ENCODE measurements around the gene PAK6. TPM values are rescaled to one million over a fixed set of nuclear protein-coding genes. Genes with fewer than 3 reads are reported as not detected.

PAK6 gene
- total RNA-seq, 1 donor from 2014 or later: not detected

- Mint-ChIP-seq H3K9me3 (ENCODE audit: unreplicated experiment) (no peaks in the 10 kb centered on the region), H3K27me3 (ENCODE audit: unreplicated experiment) (peaks cover 22% of the 10 kb centered on the region), H3K27ac (ENCODE audit: unreplicated experiment) (no peak overlapping the region), H3K4me1 (ENCODE audit: low read depth, unreplicated experiment) (peaks cover 2% of the 10 kb centered on the region), H3K36me3 (ENCODE audit: unreplicated experiment) (no peaks in the 10 kb centered on the region), H3K4me3 (ENCODE audit: unreplicated experiment) (peak overlapping the region; percentile 55)
- TF ChIP-seq CTCF (IDR thresholded peaks at IDR 0.05; ENCODE audit: partially characterized antibody, unreplicated experiment): no peak
- no peak for DNase-seq
Observed at GRCh38 chr15:40281057-40281800, 42.4 kb downstream of the PAK6 start.

DNA sequence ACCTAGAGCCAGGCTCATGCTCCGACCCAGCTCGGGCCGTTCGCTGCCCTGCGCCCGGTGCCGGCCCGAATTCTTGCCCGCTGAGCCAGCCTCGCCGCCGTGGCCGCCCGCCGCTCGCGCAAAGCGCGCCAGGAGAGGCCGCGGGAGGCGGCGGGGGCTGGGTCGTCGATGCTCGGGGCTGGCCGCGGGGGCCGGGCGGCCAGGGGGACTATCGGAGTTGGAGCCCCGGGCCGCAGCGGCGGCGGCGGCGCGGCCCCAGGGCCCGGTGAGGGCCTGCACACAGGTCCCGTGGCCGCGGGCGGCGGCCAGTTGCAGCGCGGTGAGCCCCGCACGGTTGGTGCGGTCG lies 42.9 kb downstream of the PAK6 start:
- TF ChIP-seq CTCF (IDR thresholded peaks at IDR 0.05; ENCODE audit: partially characterized antibody, unreplicated experiment): no peak
- Mint-ChIP-seq H3K9me3 (ENCODE audit: unreplicated experiment) (no peaks in the 10 kb centered on the region), H3K4me1 (ENCODE audit: low read depth, unreplicated experiment) (no peaks in the 10 kb centered on the region), H3K27ac (ENCODE audit: unreplicated experiment) (no peak overlapping the region), H3K27me3 (ENCODE audit: unreplicated experiment) (peaks cover 22% of the 10 kb centered on the region), H3K36me3 (ENCODE audit: unreplicated experiment) (no peaks in the 10 kb centered on the region), H3K4me3 (ENCODE audit: unreplicated experiment) (no peak overlapping the region)
- DNase-seq: no peak

DNA sequence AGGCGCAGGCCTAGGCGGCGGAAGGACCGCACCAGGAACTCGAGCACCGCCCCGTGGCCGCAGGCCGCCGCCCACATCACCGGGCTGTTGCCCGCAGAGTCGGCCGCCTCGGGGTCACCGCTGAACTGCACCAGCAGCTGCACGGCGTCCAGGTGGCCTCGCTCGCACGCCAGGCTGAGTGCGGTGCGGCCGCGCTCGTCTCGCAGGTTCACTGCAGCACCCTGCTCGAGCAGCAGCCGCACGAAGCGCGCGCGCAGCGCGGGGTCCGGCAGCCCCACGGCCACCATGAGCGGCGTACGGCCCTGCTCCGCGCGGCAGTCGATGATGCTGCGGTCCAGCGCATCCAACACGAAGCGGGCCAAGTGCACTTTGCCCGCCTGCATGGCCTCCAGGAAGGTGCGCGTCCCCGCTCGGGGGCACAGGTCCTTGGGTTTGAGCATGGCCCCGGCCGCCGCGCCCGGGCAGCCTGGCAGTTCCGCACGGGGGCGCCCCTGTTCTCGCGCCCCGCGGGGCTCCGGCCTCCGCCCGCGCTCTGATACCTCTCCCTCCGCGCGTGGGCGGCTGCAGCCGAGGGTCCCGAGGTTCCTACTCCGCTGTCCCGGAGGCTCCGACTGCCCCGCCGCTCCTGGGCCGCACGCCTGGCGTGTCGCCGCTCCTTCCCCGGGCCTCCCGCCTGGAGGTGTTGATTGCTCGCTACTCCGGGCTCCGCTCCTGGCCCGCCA lies 43.4 kb downstream of the PAK6 start:
- Mint-ChIP-seq H3K36me3 (ENCODE audit: unreplicated experiment) (no peaks in the 10 kb centered on the region), H3K27me3 (ENCODE audit: unreplicated experiment) (peaks cover 22% of the 10 kb centered on the region), H3K4me1 (ENCODE audit: low read depth, unreplicated experiment) (no peaks in the 10 kb centered on the region), H3K4me3 (ENCODE audit: unreplicated experiment) (no peak overlapping the region), H3K9me3 (ENCODE audit: unreplicated experiment) (no peaks in the 10 kb centered on the region), H3K27ac (ENCODE audit: unreplicated experiment) (no peak overlapping the region)
- DNase-seq: peak; percentile 79
- peak; percentile 40 for TF ChIP-seq CTCF (IDR thresholded peaks at IDR 0.05; ENCODE audit: partially characterized antibody, unreplicated experiment)

- Mint-ChIP-seq H3K36me3 (ENCODE audit: unreplicated experiment) (no peaks in the 10 kb centered on the region), H3K4me1 (ENCODE audit: low read depth, unreplicated experiment) (no peaks in the 10 kb centered on the region), H3K4me3 (ENCODE audit: unreplicated experiment) (no peak within 1 kb of the TSS), H3K9me3 (ENCODE audit: unreplicated experiment) (no peaks in the 10 kb centered on the region), H3K27me3 (ENCODE audit: unreplicated experiment) (peaks cover 22% of the 10 kb centered on the region), H3K27ac (ENCODE audit: unreplicated experiment) (no peak within 1 kb of the TSS)
- DNase-seq: no peak
- no peak for TF ChIP-seq CTCF (IDR thresholded peaks at IDR 0.05; ENCODE audit: partially characterized antibody, unreplicated experiment)
Observed at GRCh38 chr15:40282869-40283614, 44.2 kb downstream of the PAK6 start, which contains the start of gene ANKRD63. Gene ANKRD63 (minus strand): TSS chr15:40283064. CDS start chr15:40282586, 478 bp downstream.

Measured in glutamatergic neuron (in vitro differentiated cells).